A204.1 (cell line): ENCODE results near the gene GRHL1.
"Not testable (repeated sequence)": the region's sequence is repeated elsewhere in the genome, so short reads cannot be mapped to it uniquely, and the experiment has no call there.

Experiments used
- FAIRE-seq: peaks from 2 replicates; lab custom pipeline; 2012; peaks lifted over from hg19 to GRCh38; lab: Jason Lieb, UNC

GRHL1 gene, protein sequence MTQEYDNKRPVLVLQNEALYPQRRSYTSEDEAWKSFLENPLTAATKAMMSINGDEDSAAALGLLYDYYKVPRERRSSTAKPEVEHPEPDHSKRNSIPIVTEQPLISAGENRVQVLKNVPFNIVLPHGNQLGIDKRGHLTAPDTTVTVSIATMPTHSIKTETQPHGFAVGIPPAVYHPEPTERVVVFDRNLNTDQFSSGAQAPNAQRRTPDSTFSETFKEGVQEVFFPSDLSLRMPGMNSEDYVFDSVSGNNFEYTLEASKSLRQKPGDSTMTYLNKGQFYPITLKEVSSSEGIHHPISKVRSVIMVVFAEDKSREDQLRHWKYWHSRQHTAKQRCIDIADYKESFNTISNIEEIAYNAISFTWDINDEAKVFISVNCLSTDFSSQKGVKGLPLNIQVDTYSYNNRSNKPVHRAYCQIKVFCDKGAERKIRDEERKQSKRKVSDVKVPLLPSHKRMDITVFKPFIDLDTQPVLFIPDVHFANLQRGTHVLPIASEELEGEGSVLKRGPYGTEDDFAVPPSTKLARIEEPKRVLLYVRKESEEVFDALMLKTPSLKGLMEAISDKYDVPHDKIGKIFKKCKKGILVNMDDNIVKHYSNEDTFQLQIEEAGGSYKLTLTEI

DNA sequence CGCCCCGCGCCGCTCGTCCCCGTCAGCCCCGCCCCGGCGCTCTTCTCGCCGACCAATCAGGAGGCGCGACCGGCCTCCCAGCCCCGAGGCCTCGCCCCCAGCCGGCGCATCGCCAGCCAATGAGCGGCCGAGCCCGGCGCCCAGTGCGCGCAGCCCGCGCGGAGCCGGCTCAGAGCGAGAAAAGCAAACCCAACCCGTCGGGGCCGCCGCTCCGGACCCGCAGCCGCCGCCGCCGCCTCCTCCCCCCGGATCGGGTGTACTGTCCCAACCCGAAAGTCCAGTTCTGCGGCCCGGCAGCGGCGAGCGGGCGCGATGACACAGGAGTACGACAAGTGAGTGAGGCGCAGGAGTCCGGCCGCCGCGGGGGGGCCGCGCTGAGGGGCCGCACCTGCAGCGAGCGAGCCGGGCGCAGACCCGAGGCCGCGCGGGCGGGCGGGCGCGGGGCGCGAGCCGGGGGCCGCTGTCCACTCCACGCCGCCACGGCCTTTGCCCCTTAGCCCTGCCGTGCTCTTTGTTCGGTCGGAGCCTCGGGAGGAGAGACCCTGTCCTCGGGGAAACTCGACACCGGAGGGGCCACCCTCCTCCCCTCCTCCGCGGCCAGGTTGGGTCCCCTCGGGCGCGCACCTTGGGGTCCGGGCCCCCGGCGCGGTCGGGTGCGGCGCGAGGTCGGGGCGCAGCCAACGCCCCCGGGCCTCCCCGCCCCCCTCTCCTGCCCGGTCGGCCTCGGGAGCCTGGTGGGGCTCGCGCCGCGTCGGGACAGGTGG lies at the start of gene GRHL1:
Gene GRHL1, plus strand, starts transcription at position 172 of the 764 bp plus-strand sequence. Its CDS starts 141 bp downstream, at position 313.
- FAIRE-seq, result no peak

DNA sequence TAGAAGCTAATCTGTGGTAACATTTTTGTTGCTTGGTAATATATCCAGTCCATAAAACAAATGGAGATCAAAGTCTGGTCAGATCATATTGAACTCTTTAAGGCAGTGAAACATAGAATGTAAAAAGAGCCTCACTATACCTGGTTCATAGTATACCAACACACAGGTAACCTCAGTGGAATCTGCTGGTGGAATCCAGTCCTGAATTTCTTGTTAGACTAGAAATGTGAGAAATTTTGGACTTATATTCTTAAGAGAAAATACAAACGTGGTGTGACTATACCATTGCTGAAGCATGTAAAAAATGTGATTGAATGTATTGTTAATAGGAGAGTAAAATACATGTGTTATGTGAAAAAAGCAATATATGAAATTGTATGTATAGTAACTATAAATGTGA lies 46.1 kb upstream of the GRHL1 start:
- peak; percentile 70 for FAIRE-seq

DNA sequence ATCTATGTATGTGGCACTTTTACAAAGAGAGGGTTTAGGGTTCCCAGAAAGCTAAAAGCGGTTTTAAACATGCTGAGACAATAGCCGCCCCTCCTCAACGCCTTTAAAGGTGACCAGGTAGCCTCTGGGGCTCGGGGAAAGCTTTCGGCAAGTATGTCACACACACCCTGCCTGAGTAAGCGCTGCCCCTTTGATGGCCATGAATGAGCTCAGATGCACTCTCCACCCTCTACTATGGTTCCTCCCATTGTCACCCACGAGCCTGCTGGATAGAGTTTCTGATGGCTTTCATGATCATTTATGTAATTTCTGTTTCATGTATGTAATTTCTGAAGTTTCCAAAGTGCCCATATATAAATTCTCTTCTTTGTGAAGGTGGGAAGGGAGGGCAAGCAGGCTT lies 44.1 kb upstream of the GRHL1 start:
- no peak for FAIRE-seq

DNA sequence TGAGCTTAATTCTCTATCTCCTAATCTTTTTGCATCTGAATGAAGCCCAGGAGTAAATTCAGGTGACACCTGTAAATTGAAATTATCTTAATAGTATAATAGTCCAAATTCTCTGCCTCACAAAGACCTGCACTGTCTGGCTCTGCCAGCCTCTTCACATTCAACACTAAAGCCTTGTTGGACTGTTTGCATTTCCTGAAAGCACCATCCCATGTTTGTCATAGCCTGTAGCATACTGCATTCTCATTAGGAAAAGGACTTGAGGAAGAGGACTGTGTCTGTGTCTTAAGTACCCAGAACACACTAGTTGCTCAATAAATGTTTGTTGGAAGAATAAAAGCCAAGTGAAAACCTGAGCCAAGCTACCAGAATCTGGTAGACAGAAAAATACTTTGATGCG lies 42.9 kb upstream of the GRHL1 start:
- no peak for FAIRE-seq

DNA sequence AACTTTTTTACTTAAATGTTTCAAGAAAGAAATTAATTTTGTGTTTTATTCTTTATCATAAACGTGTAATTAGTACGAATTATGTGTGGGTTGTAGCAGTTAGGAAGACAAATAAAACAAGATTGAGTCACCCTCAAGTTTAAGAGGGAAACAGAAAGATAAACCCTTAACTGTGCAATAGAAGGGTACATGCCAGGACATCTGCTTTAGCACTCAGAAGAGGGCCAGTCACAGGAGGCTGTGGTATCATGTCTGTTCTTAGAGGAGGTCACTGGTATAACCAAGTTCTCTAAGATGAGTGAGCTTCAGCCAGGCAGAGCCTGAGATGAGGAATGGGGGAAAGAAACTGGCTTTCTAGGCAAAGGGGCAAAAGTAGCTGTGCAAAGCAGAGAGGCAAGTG lies 42.4 kb upstream of the GRHL1 start:
- FAIRE-seq, result no peak

DNA sequence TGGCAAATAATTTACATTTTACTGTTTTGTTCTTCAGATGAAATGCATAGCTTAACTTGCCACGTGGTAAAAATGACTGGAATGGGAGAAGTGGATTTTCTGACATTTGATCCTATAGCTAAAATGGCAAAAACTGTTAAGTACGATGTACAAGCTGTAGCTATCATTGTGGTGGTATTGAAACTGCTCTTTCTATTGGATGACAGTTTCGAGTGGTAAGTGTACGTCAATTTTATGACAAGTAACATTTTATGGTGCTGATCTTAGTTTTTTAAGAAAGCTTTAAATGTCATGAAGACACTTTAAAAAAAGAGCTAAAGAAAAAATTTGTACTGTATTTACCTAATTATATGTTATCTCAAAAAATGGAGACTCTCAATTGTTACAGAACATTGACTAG lies 40.8 kb upstream of the GRHL1 start:
- no peak for FAIRE-seq

DNA sequence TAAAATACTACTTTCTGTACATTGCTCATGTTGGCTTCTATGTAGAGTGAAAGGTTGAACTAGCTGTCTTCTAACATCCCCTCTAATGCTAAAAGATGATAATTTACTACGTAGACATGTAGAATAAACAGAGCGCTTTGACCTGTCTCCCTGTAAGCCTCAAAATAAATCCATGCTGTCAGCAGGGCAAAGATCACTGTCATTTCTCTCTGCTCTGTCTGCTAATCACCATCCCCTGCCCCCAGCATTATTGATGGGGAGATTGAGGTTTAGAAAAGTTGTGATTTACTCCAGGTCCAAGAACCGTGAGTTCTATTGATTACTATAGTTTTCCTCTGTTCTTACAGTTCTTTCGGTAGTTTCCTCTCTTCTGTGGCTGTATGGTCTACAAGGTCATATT lies 39.0 kb upstream of the GRHL1 start:
- no peak for FAIRE-seq

DNA sequence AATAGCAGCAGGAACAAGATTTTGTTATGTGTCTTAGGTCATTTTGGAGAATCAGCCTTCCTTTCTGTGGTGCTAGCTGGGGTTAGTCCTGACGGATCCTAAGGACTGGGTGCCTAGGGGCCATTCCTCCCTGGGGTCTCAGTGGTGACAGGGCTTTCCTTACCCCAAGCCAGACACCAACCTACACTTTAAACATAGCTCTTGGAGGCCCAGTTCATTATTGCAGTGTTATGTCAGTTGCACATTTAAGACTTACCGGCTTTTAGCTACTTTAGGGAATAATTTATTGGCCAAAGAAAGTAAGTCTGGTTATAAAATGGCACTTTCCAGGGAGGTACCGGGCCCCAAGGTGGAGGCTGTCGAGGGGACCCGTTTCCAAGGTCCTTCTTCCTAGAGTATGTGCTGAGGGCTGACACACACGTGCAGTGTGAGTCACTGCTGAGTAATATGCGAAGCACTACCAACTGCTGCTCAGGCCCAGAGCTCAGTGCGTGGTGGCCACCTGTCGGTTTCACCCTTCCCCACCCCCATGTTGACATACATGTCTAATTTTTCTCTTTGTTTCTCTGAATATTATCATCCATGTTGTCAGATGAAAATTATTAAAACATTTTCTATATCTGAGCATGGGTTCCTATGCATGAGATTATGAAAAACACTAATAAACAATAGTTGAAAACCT lies 37.0 kb upstream of the GRHL1 start:
- no peak for FAIRE-seq

DNA sequence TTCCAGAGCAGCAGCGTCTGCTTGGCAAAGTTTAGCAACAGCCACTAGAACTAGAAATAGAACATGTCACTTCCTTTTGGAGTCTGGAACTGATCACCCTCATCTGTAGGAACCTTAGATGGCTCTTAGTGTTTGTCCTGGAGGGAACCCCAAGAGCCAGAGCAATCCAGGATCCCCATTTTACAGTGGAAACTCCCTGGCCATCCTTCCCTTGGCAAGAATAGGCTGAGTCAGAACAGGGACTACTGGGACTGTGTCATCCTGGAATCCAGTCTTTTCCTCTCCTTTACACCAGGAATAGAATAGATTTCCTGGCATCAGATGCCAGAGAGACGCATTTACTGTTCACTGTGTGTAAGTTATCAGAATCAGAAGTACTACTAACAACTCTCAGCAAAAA lies 33.2 kb upstream of the GRHL1 start:
- no peak for FAIRE-seq

DNA sequence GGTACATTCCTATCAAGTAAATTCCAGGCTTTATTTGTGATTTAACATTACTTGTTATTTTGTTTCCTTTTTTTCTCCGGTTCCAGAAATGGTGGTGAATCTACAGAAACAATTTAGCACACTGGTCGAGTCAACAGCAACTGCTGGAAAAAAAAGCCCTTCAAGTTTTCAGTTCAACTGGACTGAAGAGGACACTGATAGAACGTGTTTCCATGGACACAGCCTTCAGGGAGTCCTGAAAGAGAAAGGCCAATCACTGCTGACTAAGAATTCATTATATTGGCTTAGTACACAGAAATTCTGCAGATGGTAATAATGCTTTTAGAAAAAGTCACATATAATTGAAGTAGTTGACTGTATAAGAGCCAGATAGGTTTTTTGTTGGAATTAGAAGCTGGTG lies 32.0 kb upstream of the GRHL1 start:
- FAIRE-seq, result no peak

DNA sequence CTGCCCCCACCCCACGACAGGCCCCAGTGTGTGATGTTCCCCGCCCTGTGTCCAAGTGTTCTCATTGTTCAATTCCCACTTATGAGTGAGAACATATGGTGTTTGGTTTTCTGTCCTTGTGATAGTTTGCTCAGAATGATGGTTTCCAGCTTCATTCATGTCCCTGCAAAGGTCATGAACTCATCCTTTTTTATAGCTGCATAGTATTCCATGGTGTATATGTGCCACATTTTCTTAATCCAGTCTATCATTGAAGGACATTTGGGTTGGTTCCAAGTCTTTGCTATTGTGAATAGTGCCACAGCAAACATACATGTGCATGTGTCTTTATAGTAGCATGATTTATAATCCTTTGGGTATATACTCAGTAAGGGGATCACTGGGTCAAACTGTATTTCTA lies 24.5 kb upstream of the GRHL1 start:
- not testable (repeated sequence) for FAIRE-seq

DNA sequence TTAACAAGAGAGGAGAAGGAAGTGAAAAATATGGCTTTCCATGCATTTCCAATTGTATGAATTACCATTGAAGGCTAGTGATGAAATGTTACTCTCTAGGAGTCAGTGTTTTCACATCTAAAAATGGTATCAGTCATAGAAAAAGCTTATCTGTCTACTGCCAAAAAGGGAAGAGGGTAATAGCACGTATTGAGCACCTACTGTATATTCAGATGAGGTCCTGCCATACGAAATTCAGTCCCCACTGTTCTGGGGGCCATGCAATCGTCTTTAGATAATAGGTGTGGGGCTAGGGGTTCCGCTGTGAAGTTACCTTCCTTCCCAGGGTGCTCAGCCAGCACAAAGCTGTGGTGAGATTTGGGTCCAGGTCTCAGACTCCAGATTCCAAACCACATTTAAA lies 14.2 kb upstream of the GRHL1 start:
- FAIRE-seq, result no peak

DNA sequence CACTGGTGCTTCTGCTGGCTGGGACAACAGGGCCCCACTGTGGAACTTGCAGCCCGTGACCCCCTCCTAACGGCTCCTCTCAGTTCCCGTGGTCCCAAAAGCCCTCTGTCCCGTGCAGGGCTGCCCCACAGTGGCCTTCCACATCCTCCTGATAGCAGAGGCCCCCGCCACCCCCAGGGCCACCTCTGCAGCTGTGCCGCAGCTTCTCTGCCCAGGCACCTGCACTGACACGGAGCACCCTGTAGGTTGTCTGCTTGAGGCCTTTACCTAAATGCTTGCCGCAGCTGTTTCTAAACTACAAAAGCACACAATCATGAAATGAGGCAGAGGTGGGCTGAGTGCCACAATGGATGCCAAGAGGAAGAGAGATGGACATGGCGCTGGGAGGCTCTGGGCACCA lies 13.5 kb upstream of the GRHL1 start:
- FAIRE-seq, result no peak

DNA sequence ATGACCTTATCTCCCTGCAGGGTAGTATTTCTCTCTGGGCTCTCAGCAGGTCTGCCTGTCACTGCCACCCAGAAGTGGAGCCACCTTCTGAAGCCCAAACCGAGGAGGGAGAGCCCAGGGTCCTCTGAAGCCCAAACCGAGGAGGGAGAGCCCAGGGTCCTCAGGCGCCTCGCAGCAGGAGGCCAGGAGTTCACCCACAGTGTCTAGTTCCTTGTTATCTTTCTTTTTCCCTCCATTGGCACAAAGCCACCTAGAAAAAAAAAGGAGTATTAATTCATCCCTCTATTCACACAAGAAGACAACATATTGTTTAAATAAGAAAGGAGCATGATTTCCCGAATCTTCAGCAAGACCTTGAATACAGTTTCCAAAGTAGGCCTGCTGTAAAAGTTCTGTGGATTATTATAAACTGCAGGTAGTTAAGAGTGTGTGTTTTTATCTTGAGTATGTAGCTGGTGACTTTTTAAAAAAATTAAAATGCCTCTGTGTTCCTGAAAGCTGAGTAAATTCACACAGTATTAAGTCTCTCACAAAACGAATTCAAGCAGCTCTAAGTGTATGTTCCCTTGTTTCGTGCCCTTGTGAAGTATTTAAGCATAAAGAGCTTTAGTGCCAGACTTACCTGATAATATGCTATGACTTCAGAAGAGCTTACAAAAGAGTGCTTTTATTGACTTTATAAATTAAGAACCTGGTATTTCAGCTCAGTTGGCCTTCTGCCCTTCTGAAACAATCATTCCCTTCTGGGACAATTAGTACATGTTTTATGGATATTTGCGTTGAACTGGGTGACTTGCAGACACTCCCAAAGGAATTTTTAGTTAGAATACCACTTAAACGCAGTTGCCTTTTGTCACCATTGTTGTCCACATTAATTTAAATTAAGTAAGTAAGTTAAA lies 11.7 kb upstream of the GRHL1 start:
- FAIRE-seq, result no peak

DNA sequence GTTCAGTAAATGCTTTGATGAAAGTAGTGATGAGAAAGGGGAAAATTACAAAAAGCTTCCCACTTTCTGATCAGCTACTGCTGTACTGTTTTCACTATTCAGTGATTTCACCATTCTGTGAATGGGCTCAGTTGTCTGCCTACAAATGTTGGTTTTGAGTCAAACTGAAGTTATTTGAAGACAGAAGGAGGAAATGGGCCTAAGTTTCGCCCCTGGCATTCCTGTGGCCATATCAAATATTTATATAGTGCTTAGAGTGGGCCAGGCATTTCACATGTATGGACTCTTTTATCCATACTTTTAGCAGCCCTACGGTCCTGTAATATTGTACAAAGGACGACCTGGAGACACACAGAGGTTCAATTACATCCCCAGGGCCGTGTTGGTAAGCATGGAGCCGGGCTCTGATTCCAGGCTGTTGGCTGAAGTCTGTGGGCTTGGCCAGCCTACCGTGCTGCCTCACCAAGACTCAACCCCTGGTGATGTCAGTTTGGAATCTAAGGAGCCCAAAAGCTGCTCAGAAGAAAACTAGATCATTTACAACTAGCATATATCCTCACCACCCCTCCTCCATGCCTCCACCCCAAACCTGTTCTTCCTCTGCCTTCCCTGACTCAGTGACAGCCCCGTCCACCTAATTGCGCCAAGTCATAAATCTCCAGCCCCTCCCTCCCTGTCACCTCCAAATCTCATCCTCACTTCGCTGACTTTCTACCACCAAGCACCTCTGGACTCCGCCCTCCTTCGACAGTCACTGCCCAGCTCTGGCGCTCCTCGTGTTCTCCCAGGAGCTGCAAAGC lies 10.1 kb upstream of the GRHL1 start:
- no peak for FAIRE-seq

DNA sequence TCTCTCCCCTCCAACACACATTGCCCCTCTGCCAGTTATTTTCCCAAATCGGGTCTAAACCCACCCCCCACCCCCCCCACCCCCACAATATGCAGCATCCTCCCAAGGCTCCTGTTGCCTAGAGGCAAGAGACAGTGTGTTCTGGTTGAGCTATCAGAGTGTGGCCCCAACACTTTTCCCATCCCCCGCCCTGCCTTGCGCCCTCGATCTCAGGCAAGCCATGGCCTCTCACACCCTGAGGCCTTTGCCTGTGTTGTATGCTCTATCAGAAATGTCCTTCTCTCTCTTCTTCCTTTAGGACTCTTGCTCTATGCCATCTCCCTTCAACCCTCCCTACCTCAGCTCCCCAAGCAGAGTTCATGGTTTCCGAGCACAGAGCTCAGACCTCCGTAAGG lies 9.5 kb upstream of the GRHL1 start:
- no peak for FAIRE-seq

DNA sequence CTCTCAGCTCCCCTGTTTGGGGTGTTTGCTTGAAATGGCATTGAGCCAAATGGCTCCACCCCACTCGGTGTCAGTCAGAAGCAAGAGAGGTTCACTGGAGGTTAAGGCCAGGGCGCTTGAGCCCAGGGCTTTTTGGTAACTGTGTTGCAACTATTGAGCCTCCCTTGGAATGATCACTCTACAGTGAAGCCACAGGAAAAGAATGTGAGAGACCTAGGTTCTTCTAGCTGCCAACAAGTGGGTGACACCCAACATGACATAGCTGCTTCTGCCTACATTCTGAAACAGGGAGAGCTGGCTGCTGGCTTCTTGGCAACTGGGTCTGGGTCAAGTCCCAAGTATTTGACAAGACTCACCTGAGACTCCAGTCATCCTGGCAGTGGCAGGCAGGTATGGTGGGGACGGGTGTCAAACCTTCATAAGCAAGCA lies 7.1 kb upstream of the GRHL1 start:
- no peak for FAIRE-seq

DNA sequence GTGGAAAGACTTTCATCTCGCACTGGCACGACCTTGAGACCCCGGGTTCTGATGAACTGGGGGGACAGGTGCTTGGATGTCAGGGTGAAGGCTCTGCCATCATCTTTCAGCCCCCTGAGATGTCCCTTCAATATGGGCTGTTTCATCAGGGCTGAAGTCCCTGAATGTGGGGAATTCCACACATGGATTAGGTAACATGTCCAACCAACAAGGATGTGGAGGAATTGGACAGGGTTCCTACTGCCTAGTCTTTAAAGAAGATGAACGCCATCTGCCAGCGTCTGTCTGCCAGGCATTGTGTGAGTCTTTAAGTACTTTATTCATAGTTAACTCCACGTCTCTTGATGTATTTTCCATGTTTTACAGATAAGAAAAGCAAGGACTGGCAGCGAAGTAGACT lies 5.9 kb upstream of the GRHL1 start:
- no peak for FAIRE-seq

DNA sequence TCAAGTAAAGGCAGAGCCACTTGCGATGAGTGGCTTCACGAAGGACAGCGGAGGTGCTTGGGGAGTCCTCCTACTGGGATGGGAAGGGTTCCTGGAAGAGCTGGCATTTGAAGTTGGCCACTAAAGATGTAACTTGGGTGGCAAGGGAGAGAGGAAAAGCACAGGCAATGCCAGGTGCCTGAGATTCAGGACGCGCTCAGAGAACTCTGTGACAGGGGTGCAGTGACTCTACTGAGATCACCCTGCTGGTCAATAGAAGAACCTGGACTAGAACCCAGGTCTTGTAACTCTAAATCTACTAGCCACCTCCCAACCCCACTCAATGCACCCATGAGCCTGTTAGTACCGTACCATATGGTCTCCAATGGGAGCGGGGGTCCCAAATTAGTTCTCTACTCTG lies 5.4 kb upstream of the GRHL1 start:
- no peak for FAIRE-seq

DNA sequence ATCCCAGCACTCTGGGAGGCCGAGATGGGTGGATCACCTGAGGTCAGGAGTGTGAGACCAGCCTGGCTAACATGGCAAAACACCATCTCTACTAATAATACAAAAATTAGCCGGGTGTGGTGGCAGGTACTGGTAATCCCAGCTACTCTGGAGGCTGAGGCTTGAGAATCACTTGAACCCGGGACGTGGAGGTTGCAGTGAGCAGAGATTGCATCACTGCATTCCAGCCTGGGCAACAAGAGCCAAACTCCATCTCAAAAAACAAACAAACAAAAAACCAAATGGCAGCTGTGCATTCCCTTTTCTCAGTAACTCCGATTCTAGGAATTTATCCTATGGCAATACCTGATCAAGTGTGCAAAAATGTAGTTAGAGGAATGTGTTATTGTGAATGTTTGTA lies 4.7 kb upstream of the GRHL1 start:
- no peak for FAIRE-seq

DNA sequence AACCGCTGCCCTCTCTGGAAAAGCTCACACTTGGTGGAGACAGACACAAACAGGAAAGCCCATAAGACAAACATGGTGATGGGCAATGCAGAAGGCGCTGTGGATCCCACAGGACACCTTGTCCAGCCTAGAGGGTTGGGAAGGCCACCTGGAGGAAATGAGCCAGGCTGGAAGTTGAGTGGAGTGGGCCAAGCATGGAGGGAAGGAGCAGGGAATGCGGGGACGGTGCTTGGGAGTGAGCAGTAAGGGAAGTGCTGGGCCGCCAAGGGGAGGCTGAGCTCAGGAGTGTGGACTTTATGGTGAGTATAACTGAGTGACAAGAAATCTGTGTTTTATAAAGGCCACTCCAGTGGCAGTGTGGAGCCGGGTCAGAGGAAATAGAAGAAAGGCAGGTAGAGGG lies 2.8 kb upstream of the GRHL1 start:
- no peak for FAIRE-seq
